GM12878 (cell line): Measurements from ENCODE around the gene GRIN3A. TPM values are rescaled to one million over a fixed set of nuclear protein-coding genes. Genes with fewer than 3 reads are reported as not detected.

Experiments used
- ATAC-seq: fragments of 200-7000 bp; cut with Tn5 transposase; 3 replicates; pipeline ENCODE4 v1.9.1; 2020; ENCODE audit warnings: mild to moderate bottlenecking, moderate library complexity
- BruUV-seq: library from RNA; stranded (reverse); fragments of 400-500 nt; replicated peaks from 2 replicates; lab custom pipeline; 2021; lab: Mats Ljungman, UMichigan
- CTCF ChIA-PET: fragments of 300-600 bp; sonication (Branson Sonifier 250); formaldehyde crosslinking; extraction: SDS; loops from one replicate; lab custom pipeline; 2021; ENCODE audit warnings: inconsistent platforms; lab: Yijun Ruan, JAX
- POLR2A ChIA-PET: fragments of 350-600 bp; formaldehyde crosslinking; extraction: SDS; loops from one replicate; lab custom pipeline; 2021; ENCODE audit warnings: inconsistent platforms; lab: Charles Lee
- RAD21 ChIA-PET: fragments of 300-600 bp; sonication (Branson Sonifier 250); formaldehyde crosslinking; loops from one replicate; lab custom pipeline; 2023; ENCODE audit warnings: antibody characterized with exemption; ENCODE audit not compliant: unreplicated experiment; lab: Charles Lee
- SMC1A ChIA-PET: fragments of 300-600 bp; sonication (Branson Sonifier 250); formaldehyde crosslinking; loops from one replicate; lab custom pipeline; 2023; ENCODE audit not compliant: unreplicated experiment, uncharacterized antibody; lab: Charles Lee
- DNase-seq: peaks from one replicate; pipeline ENCODE4 v3.0.0-alpha.2; 2011; ENCODE audit warnings: low read depth, low spot score
- FAIRE-seq: peaks from 3 replicates; lab custom pipeline; 2011; peaks lifted over from hg19 to GRCh38; lab: Jason Lieb, UNC
- H2AFZ ChIP-seq: 2 replicates; pipeline ENCODE4 v1.6.0; 2011; ENCODE audit warnings: low read depth, low read length, control low read depth; ENCODE audit not compliant: control insufficient read depth
- H3K27ac ChIP-seq: 2 replicates; pipeline ENCODE4 v1.5.1; 2011; ENCODE audit warnings: control low read depth; ENCODE audit not compliant: control insufficient read depth, insufficient read depth
- H3K27me3 ChIP-seq, 2 experiments: replicated peaks in 1 of 2; 2 replicates each; pipeline versions ENCODE4 v1.6.0 to v1.6.1; 2011; ENCODE audit warnings: low read length in 1 of 2; ENCODE audit not compliant: control insufficient read depth in 2 of 2, insufficient read depth in 2 of 2
- H3K36me3 ChIP-seq, 2 experiments: 2 replicates each; pipeline ENCODE4 v1.5.1; 2011; ENCODE audit warnings: low read length in 1 of 2; ENCODE audit not compliant: control insufficient read depth in 2 of 2, insufficient read depth in 2 of 2
- H3K4me1 ChIP-seq: 2 replicates; pipeline ENCODE4 v1.6.1; 2011; ENCODE audit warnings: mild to moderate bottlenecking, low read length, moderate library complexity, mixed read lengths; ENCODE audit not compliant: control insufficient read depth, insufficient read depth
- H3K4me2 ChIP-seq: 2 replicates; pipeline ENCODE4 v1.6.0; 2011; ENCODE audit warnings: control low read depth; ENCODE audit not compliant: control insufficient read depth, insufficient read depth
- H3K4me3 ChIP-seq: fragments of 200-600 bp; sonication (generic); 2 replicates; pipeline ENCODE4 v1.5.1; 2016
- H3K79me2 ChIP-seq: 2 replicates; pipeline ENCODE4 v1.6.0; 2011; ENCODE audit warnings: low read length; ENCODE audit not compliant: control insufficient read depth, insufficient read depth
- H3K9ac ChIP-seq: 2 replicates; pipeline ENCODE4 v1.8.0; 2011; ENCODE audit warnings: low read length, control low read depth, mixed read lengths; ENCODE audit not compliant: control insufficient read depth, insufficient read depth
- H3K9me3 ChIP-seq: replicated peaks from 3 replicates; pipeline ENCODE4 v1.5.1; 2011; ENCODE audit warnings: mild to moderate bottlenecking, low read length; ENCODE audit not compliant: control insufficient read depth, insufficient read depth
- H4K20me1 ChIP-seq: 2 replicates; pipeline ENCODE4 v1.6.0; 2011; ENCODE audit not compliant: control insufficient read depth, insufficient read depth
- CBX5 ChIP-seq: sonication (generic); IDR thresholded peaks from 2 replicates; pipeline ENCODE4 v1.6.1; 2016; ENCODE audit warnings: low read depth, moderate library complexity, mild to moderate bottlenecking, inconsistent platforms
- CREM ChIP-seq: IDR thresholded peaks from 2 replicates; pipeline ENCODE4 v1.6.1; 2014; ENCODE audit warnings: antibody characterized with exemption, low read depth
- CTCF ChIP-seq, 3 experiments: IDR thresholded peaks in 2 of 3; conservative IDR thresholded peaks in 1 of 3; 2 replicates each; pipeline ENCODE4 v1.5.1; 2011; ENCODE audit warnings: low read depth in 3 of 3, low read length in 3 of 3, mild to moderate bottlenecking in 3 of 3, control low read depth in 2 of 3, moderate library complexity in 2 of 3, inconsistent platforms in 1 of 3, mixed read lengths in 1 of 3; ENCODE audit not compliant: control insufficient read depth in 2 of 3, insufficient read depth in 1 of 3; ENCODE audit errors: extremely low read depth in 1 of 3
- HDAC6 ChIP-seq: fragments of 200-600 bp; sonication (generic); IDR thresholded peaks from one replicate; pipeline ENCODE4 v1.8.0; 2017; ENCODE audit warnings: antibody characterized with exemption; ENCODE audit not compliant: unreplicated experiment
- PKNOX1 ChIP-seq: fragments of 450-650 bp; IDR thresholded peaks from 2 replicates; pipeline ENCODE4 v1.6.1; 2016; ENCODE audit warnings: mild to moderate bottlenecking
- SMAD5 ChIP-seq: IDR thresholded peaks from 2 replicates; pipeline ENCODE4 v1.6.1; 2016; ENCODE audit warnings: antibody characterized with exemption, low read depth
- STAT1 ChIP-seq: fragments of 450-650 bp; conservative IDR thresholded peaks from 2 replicates; pipeline ENCODE4 v1.6.1; 2014; ENCODE audit warnings: antibody characterized with exemption, mild to moderate bottlenecking
- YY1 ChIP-seq: IDR thresholded peaks from 2 replicates; pipeline ENCODE4 v1.6.1; 2011; ENCODE audit warnings: low read depth, mild to moderate bottlenecking, low read length
- ZBED1 ChIP-seq: IDR thresholded peaks from 2 replicates; pipeline ENCODE4 v1.6.1; 2016; ENCODE audit warnings: borderline replicate concordance
- ZBTB11 ChIP-seq: fragments of 450-650 bp; formaldehyde crosslinking; IDR thresholded peaks from 2 replicates; pipeline ENCODE4 v1.5.0; 2022; ENCODE audit warnings: mild to moderate bottlenecking, missing genetic modification characterization
- ZNF687 ChIP-seq: fragments of 450-650 bp; IDR thresholded peaks from 2 replicates; pipeline ENCODE4 v1.6.1; 2017; ENCODE audit warnings: mild to moderate bottlenecking, moderate library complexity
- WGBS: methylation state at CpG from one replicate; pipeline ENCODE4 v1.1.6; 2016; ENCODE audit warnings: low lambda C conversion rate; ENCODE audit not compliant: insufficient replicate concordance, insufficient coverage; ENCODE audit errors: missing lambda C conversion rate; 5-methylcytosine and 5-hydroxymethylcytosine counted together
- in situ Hi-C: fragments of 300-500 bp; cut with MboI; formaldehyde crosslinking; loops from 9 replicates; pipeline ENCODE4 v1.14.3; 2018; ENCODE audit warnings: mixed read lengths
- intact Hi-C: fragments of 100-400 bp; cut with micrococcal nuclease; formaldehyde crosslinking; loops from one replicate; pipeline ENCODE4 v1.14.2; 2022; ENCODE audit not compliant: unreplicated experiment
- polyA plus RNA-seq, 11 experiments: library from polyadenylated mRNA; depleted of rRNA in 4 of 11; unstranded in 6 of 11; stranded (reverse) in 5 of 11; fragments of >200 nt; fragmentation: Nextera tagmentation in 4 of 11; fragmentation: Illumina TruSeq in 1 of 11; extraction: Ambion mirVana in 4 of 11; extraction: Trizol in 1 of 11; gene quantifications; 1 replicate in 1 of 11; 2 replicates in 10 of 11; pipeline versions ENCODE4 v1.2.1 to v1.2.3, GENCODE V29; 2011 to 2016; ENCODE audit warnings: inconsistent platforms in 2 of 11, missing spikeins in 2 of 11, low read depth in 1 of 11
- total RNA-seq, 4 experiments: library from RNA; depleted of rRNA in 3 of 4; stranded (reverse); fragments of >200 nt in 3 of 4; fragmentation: Illumina TruSeq in 1 of 4; extraction: Trizol in 1 of 4; gene quantifications; 2 replicates each; pipeline versions ENCODE4 v1.2.1 to v1.2.3, GENCODE V29; 2013 to 2021

GRIN3A gene
- total and polyA plus RNA-seq, 10 of the 15 experiments (the other 5 are each of a cell fraction or from before 2014, with no cell fraction given): 0.03 to 0.05 (median 0.04) TPM; not detected in 7

- ChIA-PET SMC1A (no interaction called here), CTCF (no interaction called here), POLR2A (no interaction called here)
- Histone ChIP-seq H3K9ac (no peak overlapping the region), H3K4me1 (no peaks in the 10 kb centered on the region), H2AFZ (no peak overlapping the region), H3K27ac (no peak overlapping the region), H3K9me3 (no peaks in the 10 kb centered on the region), H3K4me2 (no peak overlapping the region), H4K20me1 (no peaks in the 10 kb centered on the region), H3K27me3 (no peaks in the 10 kb centered on the region), H3K36me3 (no peaks in the 10 kb centered on the region)
- DNase-seq (no peak), ATAC-seq (no peak)
- BruUV-seq: no TSS peak
- intact Hi-C loops: no loop called here
- in situ Hi-C loops: no loop called here
- no peak for TF ChIP-seq ZNF687
- TF ChIP-seq SMAD5: no peak
- TF ChIP-seq CTCF (IDR thresholded peaks at IDR 0.05 in 2 of 3, conservative IDR thresholded peaks at IDR 0.05 in 1 of 3; ENCODE audit: control insufficient read depth in 2 of 3, extremely low read depth in 1 of 3, insufficient read depth in 1 of 3, low read depth in 3 of 3, low read length in 3 of 3): no peak
- no peak for TF ChIP-seq ZBTB11
- no peak for TF ChIP-seq CREM
- no peak for TF ChIP-seq CBX5
- no peak for TF ChIP-seq STAT1
- TF ChIP-seq PKNOX1: no peak
- TF ChIP-seq ZBED1: no peak
- no peak for TF ChIP-seq YY1
- TF ChIP-seq HDAC6: no peak
- TF ChIP-seq, all 136 proteins: peak for 0
- RAD21 ChIA-PET: no interaction called here
- 0% methylated on average over 2 of the region's 2 CpGs for WGBS
- H3K79me2 ChIP-seq: no peaks in the 10 kb centered on the region
- no peak for FAIRE-seq
- H3K4me3 ChIP-seq: no peak overlapping the region
These were observed 74.0 kb downstream of the GRIN3A start for GRCh38 chr9:101664453-101664852.
